ENCODE results near the gene MED15.

The MED15 gene

GRCh38 chr22:20624161-20624616 is 116.8 kb downstream of the MED15 start:
- in situ Hi-C loops (cut with MboI; ENCODE audit: low pct_unique_long_range_greater_than_20kb, low sequenced_read_pairs) = loop anchor here (25.0 kb wide), 1 partner anchor 112 kb away; the partner anchor contains the start of gene MED15

GRCh38 chr22:20625270-20625669 is 117.9 kb downstream of the MED15 start:
- in situ Hi-C loops (cut with MboI; ENCODE audit: low pct_unique_long_range_greater_than_20kb, low sequenced_read_pairs) = no loop called here
- no peak for DNase-seq

More at GRCh38 chr22:20624161-20624616, 116.8 kb downstream of the MED15 start:
- DNase-seq = no peak

- no peak for DNase-seq
- in situ Hi-C loops (cut with MboI; ENCODE audit: low pct_unique_long_range_greater_than_20kb, low sequenced_read_pairs) = no loop called here
Observed at GRCh38 chr22:20626811-20627210, 119.4 kb downstream of the MED15 start.

GRCh38 chr22:20627432-20627831 is 120.0 kb downstream of the MED15 start:
- in situ Hi-C loops (cut with MboI; ENCODE audit: low pct_unique_long_range_greater_than_20kb, low sequenced_read_pairs) = no loop called here
- DNase-seq = no peak

GRCh38 chr22:20628081-20628939 is 120.9 kb downstream of the MED15 start:
- in situ Hi-C loops (cut with MboI; ENCODE audit: low pct_unique_long_range_greater_than_20kb, low sequenced_read_pairs) = no loop called here
- no peak for DNase-seq

GRCh38 chr22:20629401-20629800 is 122.0 kb downstream of the MED15 start:
- in situ Hi-C loops (cut with MboI; ENCODE audit: low pct_unique_long_range_greater_than_20kb, low sequenced_read_pairs) = no loop called here
- no peak for DNase-seq

- no peak for DNase-seq
- in situ Hi-C loops (cut with MboI; ENCODE audit: low pct_unique_long_range_greater_than_20kb, low sequenced_read_pairs) = no loop called here
Observed at GRCh38 chr22:20630873-20631617, 123.6 kb downstream of the MED15 start.

- no peak for DNase-seq
- in situ Hi-C loops (cut with MboI; ENCODE audit: low pct_unique_long_range_greater_than_20kb, low sequenced_read_pairs) = no loop called here
Observed at GRCh38 chr22:20632082-20632481, 124.7 kb downstream of the MED15 start.

GRCh38 chr22:20632518-20632917 is 125.1 kb downstream of the MED15 start:
- in situ Hi-C loops (cut with MboI; ENCODE audit: low pct_unique_long_range_greater_than_20kb, low sequenced_read_pairs) = no loop called here
- DNase-seq = no peak

- no peak for DNase-seq
- in situ Hi-C loops (cut with MboI; ENCODE audit: low pct_unique_long_range_greater_than_20kb, low sequenced_read_pairs) = no loop called here
Observed at GRCh38 chr22:20634560-20635226, 127.3 kb downstream of the MED15 start.

- DNase-seq = no peak
- in situ Hi-C loops (cut with MboI; ENCODE audit: low pct_unique_long_range_greater_than_20kb, low sequenced_read_pairs) = no loop called here
Observed at GRCh38 chr22:20635227-20635591, 127.8 kb downstream of the MED15 start.

GRCh38 chr22:20636075-20636812 is 128.8 kb downstream of the MED15 start:
- DNase-seq = no peak
- in situ Hi-C loops (cut with MboI; ENCODE audit: low pct_unique_long_range_greater_than_20kb, low sequenced_read_pairs) = no loop called here

GRCh38 chr22:20636945-20637344 is 129.5 kb downstream of the MED15 start:
- no peak for DNase-seq
- in situ Hi-C loops (cut with MboI; ENCODE audit: low pct_unique_long_range_greater_than_20kb, low sequenced_read_pairs) = no loop called here

Measured in KBM-7 (cell line).